ENCODE measurements around the gene LRRC15. TPM values are rescaled to one million over a fixed set of nuclear protein-coding genes. Genes with fewer than 3 reads are reported as not detected.

Gene LRRC15
- total RNA-seq, 1 donor from 2014 or later, result not detected

DNA sequence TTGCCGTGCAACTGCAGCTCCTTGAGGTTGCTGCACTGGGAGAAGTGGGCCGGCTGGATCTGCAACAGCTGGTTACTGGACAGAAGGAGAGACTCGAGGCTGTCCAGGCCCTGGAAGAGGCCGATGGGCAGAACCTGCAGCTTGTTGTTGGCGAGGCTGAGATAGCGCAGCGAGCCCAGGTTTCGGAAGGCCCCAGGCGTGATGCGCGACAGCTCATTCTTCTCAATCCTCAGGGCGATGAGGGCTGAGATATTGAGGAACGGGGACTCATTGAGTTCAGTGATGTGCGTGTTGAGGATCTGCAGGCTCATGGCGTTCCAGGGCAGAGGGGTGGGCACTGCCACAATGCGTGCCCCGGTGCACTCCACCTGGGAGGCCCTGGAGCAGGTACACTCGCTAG lies 9.0 kb downstream of the LRRC15 start:
- H3K4me3 ChIP-seq, result no peak overlapping the region
- DNase-seq (ENCODE audit: low spot score in 2 of 2), result no peak
- TF ChIP-seq CTCF (IDR thresholded peaks at IDR 0.05), result no peak
- H3K4me1 ChIP-seq, result no peaks in the 10 kb centered on the region
- H3K27ac ChIP-seq, result no peak overlapping the region
- H3K36me3 ChIP-seq, result no peaks in the 10 kb centered on the region
- H3K27me3 ChIP-seq, result no peaks in the 10 kb centered on the region
- intact Hi-C loops (cut with DNase I), result no loop called here
- H3K9me3 ChIP-seq, result no peaks in the 10 kb centered on the region

GRCh38 chr3:194357681-194358080 lies 11.9 kb downstream of the LRRC15 start:
- intact Hi-C loops (cut with DNase I), result no loop called here
- no peak for TF ChIP-seq CTCF (IDR thresholded peaks at IDR 0.05)
- no peaks in the 10 kb centered on the region for H3K27me3 ChIP-seq

GRCh38 chr3:194355379-194355778 lies 14.2 kb downstream of the LRRC15 start:
- intact Hi-C loops (cut with DNase I), result no loop called here
- Histone ChIP-seq H3K27me3 (no peaks in the 10 kb centered on the region), H3K36me3 (no peaks in the 10 kb centered on the region), H3K27ac (no peak overlapping the region), H3K4me3 (no peak overlapping the region), H3K4me1 (no peaks in the 10 kb centered on the region), H3K9me3 (no peaks in the 10 kb centered on the region)
- DNase-seq (ENCODE audit: low spot score in 2 of 2), result no peak
- no peak for TF ChIP-seq CTCF (IDR thresholded peaks at IDR 0.05)

More at GRCh38 chr3:194357681-194358080, 11.9 kb downstream of the LRRC15 start:
- H3K36me3 ChIP-seq, result no peaks in the 10 kb centered on the region
- H3K9me3 ChIP-seq, result no peaks in the 10 kb centered on the region
- no peak for DNase-seq (ENCODE audit: low spot score in 2 of 2)
- no peak overlapping the region for H3K4me3 ChIP-seq
- H3K27ac ChIP-seq, result no peak overlapping the region
- H3K4me1 ChIP-seq, result no peaks in the 10 kb centered on the region

DNA sequence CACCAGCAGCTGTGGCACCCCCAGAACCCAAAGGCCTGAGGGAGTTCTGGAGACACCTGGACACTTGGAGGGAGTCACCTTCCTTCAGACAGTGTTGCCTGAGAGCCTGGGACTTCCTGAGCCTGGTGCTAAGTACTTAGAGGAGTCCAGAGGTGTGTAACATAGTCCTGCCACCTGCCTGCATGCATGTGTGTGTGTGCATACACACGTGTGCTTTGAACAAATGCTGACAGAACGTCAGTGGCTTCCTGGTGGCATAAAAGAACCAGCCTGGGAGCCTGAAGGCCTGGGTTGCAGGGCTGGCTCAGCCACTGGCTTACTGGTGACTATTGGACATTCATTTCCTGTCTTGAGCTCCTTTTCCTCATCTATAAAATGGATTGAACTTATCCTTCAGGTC lies 15.2 kb downstream of the LRRC15 start:
- DNase-seq (ENCODE audit: low spot score in 2 of 2), result no peak
- H3K36me3 ChIP-seq, result no peaks in the 10 kb centered on the region
- H3K27me3 ChIP-seq, result no peaks in the 10 kb centered on the region
- H3K9me3 ChIP-seq, result no peaks in the 10 kb centered on the region
- H3K4me1 ChIP-seq, result no peaks in the 10 kb centered on the region
- H3K4me3 ChIP-seq, result no peak overlapping the region
- no peak overlapping the region for H3K27ac ChIP-seq
- no peak for TF ChIP-seq CTCF (IDR thresholded peaks at IDR 0.05)
- intact Hi-C loops (cut with DNase I), result no loop called here

DNA sequence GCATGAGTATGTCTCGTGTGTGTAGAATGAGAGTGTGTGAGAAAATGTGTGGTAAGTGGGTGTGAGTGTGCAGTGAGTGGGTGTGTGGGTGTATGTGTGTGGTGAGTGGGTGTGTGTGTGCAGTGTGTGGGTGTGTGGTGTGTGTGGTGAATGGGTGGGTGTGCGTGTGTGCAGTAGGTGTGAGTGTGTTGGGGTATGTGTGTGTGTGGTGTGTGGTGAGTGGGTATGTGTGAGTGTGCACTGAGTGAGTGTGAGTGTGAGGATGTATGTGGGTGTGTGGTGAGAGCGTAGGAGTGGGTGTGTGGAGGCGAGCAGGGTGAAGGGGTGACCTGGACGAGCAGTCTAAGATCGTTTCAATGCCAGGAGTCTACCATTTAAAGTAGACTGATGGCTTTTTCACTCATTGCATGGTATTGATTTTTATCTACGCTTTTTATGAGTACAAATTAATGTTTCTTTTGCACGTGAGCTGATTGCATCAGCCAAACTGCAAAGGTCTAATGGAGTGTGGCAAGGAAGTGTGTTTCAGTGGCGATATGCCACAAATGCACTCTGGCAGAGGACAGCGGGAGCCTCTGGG lies 16.8 kb downstream of the LRRC15 start:
- H3K27me3 ChIP-seq, result no peaks in the 10 kb centered on the region
- no peak overlapping the region for H3K4me3 ChIP-seq
- H3K36me3 ChIP-seq, result no peaks in the 10 kb centered on the region
- intact Hi-C loops (cut with DNase I), result no loop called here
- H3K4me1 ChIP-seq, result no peaks in the 10 kb centered on the region
- no peaks in the 10 kb centered on the region for H3K9me3 ChIP-seq
- DNase-seq (ENCODE audit: low spot score in 2 of 2), result no peak
- TF ChIP-seq CTCF (IDR thresholded peaks at IDR 0.05), result no peak
- H3K27ac ChIP-seq, result no peak overlapping the region

Data from ascending aorta (tissue), 2 donors.